Stomach (tissue), 9 donors: Measurements from ENCODE around the gene TICRR. TPM values are rescaled to one million over a fixed set of nuclear protein-coding genes. Genes with fewer than 3 reads are reported as not detected.
"Not testable (repeated sequence)": the region's sequence is repeated elsewhere in the genome, so short reads cannot be mapped to it uniquely, and the experiment has no call there.

ENCODE experiments used
- DNase-seq, 2 donors: peaks; one replicate each; pipeline versions ENCODE4 v3.0.0 to v3.0.0-alpha.2; 2013 to 2019
- H3K27ac ChIP-seq, 5 donors: fragments of 200-600 bp in 4 of 5; sonication (generic) in 4 of 5; one replicate each; pipeline ENCODE4 v1.5.1; 2013 to 2019; ENCODE audit warnings: mild to moderate bottlenecking in 1 of 5, moderate library complexity in 1 of 5
- H3K27me3 ChIP-seq, 3 donors: fragments of 200-600 bp; sonication (generic); one replicate each; pipeline ENCODE4 v1.5.1; 2017 to 2019; ENCODE audit warnings: mixed run types in 1 of 3
- H3K36me3 ChIP-seq, 4 donors: fragments of 200-600 bp; sonication (generic); 1 replicate in 3 of 4; 2 replicates in 1 of 4; pipeline ENCODE4 v1.5.1; 2016 to 2019
- H3K4me1 ChIP-seq, 4 donors: fragments of 200-600 bp; sonication (generic); one replicate each; pipeline ENCODE4 v1.5.1; 2016 to 2019
- H3K4me3 ChIP-seq, 4 donors: fragments of 200-600 bp; sonication (generic) in 3 of 4; one replicate each; pipeline ENCODE4 v1.5.1; 2016 to 2019; ENCODE audit warnings: mild to moderate bottlenecking in 1 of 4
- H3K9me3 ChIP-seq, 4 donors: fragments of 200-600 bp; sonication (generic); one replicate each; pipeline ENCODE4 v1.5.1; 2016 to 2019
- CTCF ChIP-seq, 7 experiments: fragments of 450-650 bp in 4 of 7; fragments of 200-600 bp in 3 of 7; sonication (generic) in 3 of 7; IDR thresholded peaks; one replicate each; pipeline ENCODE4 v1.5.1; 2016 to 2019; ENCODE audit warnings: antibody characterized with exemption in 7 of 7, control low read depth in 2 of 7, mild to moderate bottlenecking in 1 of 7
- EP300 ChIP-seq: sonication (generic); formaldehyde crosslinking; IDR thresholded peaks from one replicate; pipeline ENCODE4 v1.6.1; 2017; ENCODE audit warnings: antibody characterized with exemption
- POLR2A ChIP-seq, 4 donors: fragments of 450-650 bp; IDR thresholded peaks; one replicate each; pipeline ENCODE4 v1.6.1; 2016; ENCODE audit warnings: antibody characterized with exemption in 4 of 4, control low read depth in 2 of 4, mild to moderate bottlenecking in 1 of 4, moderate library complexity in 1 of 4
- POLR2AphosphoS5 ChIP-seq, 3 donors: sonication (generic); formaldehyde crosslinking; IDR thresholded peaks; one replicate each; pipeline ENCODE4 v1.6.1; 2016; ENCODE audit warnings: antibody characterized with exemption in 3 of 3
- WGBS, 5 donors: extraction: QIAGEN DNeasy Blood & Tissue Kit in 3 of 5; methylation state at CpG; one replicate each; pipeline versions ENCODE4 v1.1.5 to v1.1.7; 2013 to 2018; 5-methylcytosine and 5-hydroxymethylcytosine counted together
- intact Hi-C: fragments of 100-400 bp; cut with DNase I; formaldehyde crosslinking; loops from one replicate; pipeline ENCODE4 v1.15.1; 2023; ENCODE audit warnings: low total_unique reads
- polyA plus RNA-seq, 3 donors: library from polyadenylated mRNA; stranded (reverse); fragments of 200-250 nt; gene quantifications; one replicate each; pipeline ENCODE4 v1.2.3, GENCODE V29; 2013
- total RNA-seq, 5 donors: library from RNA; depleted of rRNA; stranded (reverse); fragments of >200 nt; gene quantifications; one replicate each; pipeline versions ENCODE4 v1.1.0 to v1.2.3, GENCODE V29; 2014 to 2016
- donor health status: healthy with polysubstance abuse.
- donor health status: Bipolar disorder and iron deficiency.
- donor health status: healthy.

Gene TICRR
- total and polyA plus RNA-seq, 8 donors = 0.15 to 3.5 (median 1.4) TPM

GRCh38 chr15:89577776-89578115 lies 2.5 kb downstream of the TICRR start:
- Histone ChIP-seq H3K4me1 (peaks cover 8 to 27% (median 10%) of the 10 kb centered on the region in 4 donors), H3K36me3 (no peaks in the 10 kb centered on the region), H3K9me3 (no peaks in the 10 kb centered on the region), H3K27ac (no peak overlapping the region), H3K4me3 (no peak overlapping the region), H3K27me3 (no peaks in the 10 kb centered on the region)
- no peak for DNase-seq
- TF ChIP-seq EP300 = no peak
- TF ChIP-seq POLR2A (IDR thresholded peaks at IDR 0.05) = no peak
- TF ChIP-seq POLR2AphosphoS5 (IDR thresholded peaks at IDR 0.05) = no peak
- no peak for TF ChIP-seq CTCF (IDR thresholded peaks at IDR 0.05)
- WGBS, 5 donors = 69 to 78% (median 73%) methylated on average over 3 of the region's 3 CpGs
- intact Hi-C loops = no loop called here

- H3K27ac ChIP-seq = no peak overlapping the region
- DNase-seq = no peak
- peaks cover 8 to 27% (median 10%) of the 10 kb centered on the region in 4 donors for H3K4me1 ChIP-seq
- H3K4me3 ChIP-seq = no peak overlapping the region
- 65 to 86% (median 75%) methylated on average over 2 of the region's 2 CpGs for WGBS, 5 donors
- intact Hi-C loops = no loop called here
- no peaks in the 10 kb centered on the region for H3K9me3 ChIP-seq
- H3K27me3 ChIP-seq = no peaks in the 10 kb centered on the region
- no peak for TF ChIP-seq POLR2AphosphoS5 (IDR thresholded peaks at IDR 0.05)
- no peak for TF ChIP-seq CTCF (IDR thresholded peaks at IDR 0.05)
- no peak for TF ChIP-seq EP300
- H3K36me3 ChIP-seq = no peaks in the 10 kb centered on the region
Observed at GRCh38 chr15:89578146-89578545, 2.9 kb downstream of the TICRR start.

GRCh38 chr15:89580747-89581146 lies 5.5 kb downstream of the TICRR start:
- peaks cover 5 to 19% (median 7%) of the 10 kb centered on the region in 4 donors for H3K4me1 ChIP-seq
- H3K27ac ChIP-seq, H3K27me3 ChIP-seq, DNase-seq, H3K4me3 ChIP-seq, intact Hi-C loops, H3K9me3 ChIP-seq, H3K36me3 ChIP-seq: not testable (repeated sequence)
- WGBS, 5 donors = 93 to 100% (median 96%) methylated on average over 2 of the region's 2 CpGs

GRCh38 chr15:89586651-89587050 lies 11.4 kb downstream of the TICRR start:
- H3K27ac ChIP-seq = no peak overlapping the region
- no peaks in the 10 kb centered on the region for H3K27me3 ChIP-seq
- intact Hi-C loops = no loop called here
- TF ChIP-seq POLR2AphosphoS5 (IDR thresholded peaks at IDR 0.05) (no peak), POLR2A (IDR thresholded peaks at IDR 0.05) (no peak), EP300 (no peak), CTCF (IDR thresholded peaks at IDR 0.05) (no peak)
- 94 to 100% (median 100%) methylated on average over 2 of the region's 2 CpGs for WGBS, 5 donors
- H3K4me3 ChIP-seq = no peak overlapping the region
- peaks cover 0 to 6% (median 0%) of the 10 kb centered on the region in 4 donors for H3K36me3 ChIP-seq
- DNase-seq = no peak
- no peaks in the 10 kb centered on the region for H3K9me3 ChIP-seq
- H3K4me1 ChIP-seq = no peaks in the 10 kb centered on the region

GRCh38 chr15:89587955-89588354 lies 12.7 kb downstream of the TICRR start:
- 72 to 84% (median 80%) methylated on average over 4 of the region's 4 CpGs for WGBS, 5 donors
- H3K36me3 ChIP-seq = peaks cover 0 to 6% (median 0%) of the 10 kb centered on the region in 4 donors
- H3K4me1 ChIP-seq = no peaks in the 10 kb centered on the region
- no peak overlapping the region for H3K4me3 ChIP-seq
- no peak overlapping the region for H3K27ac ChIP-seq
- no peak for DNase-seq
- no peak for TF ChIP-seq POLR2A (IDR thresholded peaks at IDR 0.05)
- no peak for TF ChIP-seq CTCF (IDR thresholded peaks at IDR 0.05)
- TF ChIP-seq EP300 = no peak
- TF ChIP-seq POLR2AphosphoS5 (IDR thresholded peaks at IDR 0.05) = no peak
- H3K27me3 ChIP-seq = no peaks in the 10 kb centered on the region
- no peaks in the 10 kb centered on the region for H3K9me3 ChIP-seq
- intact Hi-C loops = no loop called here
